Measurements from ENCODE around the gene ZNF473.

ZNF473 gene

GRCh38 chr19:50025794-50026549, at the start of gene ZNF473:
ZNF473 (plus strand) TSS chr19:50026005; CDS start chr19:50031083, 5,078 bp downstream.
- peak; percentile 99 for DNase-seq

GRCh38 chr19:49976496-49976895, 49.3 kb upstream of the ZNF473 start:
- no peak for DNase-seq

GRCh38 chr19:49977076-49977475, 48.7 kb upstream of the ZNF473 start:
- DNase-seq, result no peak

- no peak for DNase-seq
Observed at GRCh38 chr19:49977881-49978280, 47.9 kb upstream of the ZNF473 start.

- DNase-seq, result no peak
Observed at GRCh38 chr19:49978324-49978723, 47.5 kb upstream of the ZNF473 start.

- DNase-seq, result no peak
Observed at GRCh38 chr19:49981603-49982593, 43.9 kb upstream of the ZNF473 start.

GRCh38 chr19:49983645-49984229, 42.1 kb upstream of the ZNF473 start:
- DNase-seq, result peak; percentile 71

GRCh38 chr19:49984491-49984890, 41.3 kb upstream of the ZNF473 start:
- no peak for DNase-seq

- no peak for DNase-seq
Observed at GRCh38 chr19:49985871-49986270, 39.9 kb upstream of the ZNF473 start.

- DNase-seq, result no peak
Observed at GRCh38 chr19:49986354-49986753, 39.5 kb upstream of the ZNF473 start.

- DNase-seq, result no peak
Observed at GRCh38 chr19:49987159-49987698, 38.6 kb upstream of the ZNF473 start.

- DNase-seq, result no peak
Observed at GRCh38 chr19:49988007-49988406, 37.8 kb upstream of the ZNF473 start.

- DNase-seq, result no peak
Observed at GRCh38 chr19:49988433-49988832, 37.4 kb upstream of the ZNF473 start.

GRCh38 chr19:49997709-49998108, 28.1 kb upstream of the ZNF473 start:
- peak; percentile 12 for DNase-seq

GRCh38 chr19:49999371-50000010, 26.3 kb upstream of the ZNF473 start:
- DNase-seq, result no peak

GRCh38 chr19:50000038-50000840, 25.6 kb upstream of the ZNF473 start:
- no peak for DNase-seq

GRCh38 chr19:50000841-50001557, 24.8 kb upstream of the ZNF473 start:
- DNase-seq, result no peak

- DNase-seq, result no peak
Observed at GRCh38 chr19:50001775-50002174, 24.0 kb upstream of the ZNF473 start.

GRCh38 chr19:50002386-50002960, 23.3 kb upstream of the ZNF473 start:
- DNase-seq, result no peak

- DNase-seq, result no peak
Observed at GRCh38 chr19:50003254-50003788, 22.5 kb upstream of the ZNF473 start.
